H9 (cell line): Measurements from ENCODE around the gene NAXD. TPM values are rescaled to one million over a fixed set of nuclear protein-coding genes. Genes with fewer than 3 reads are reported as not detected.

ENCODE experiments used
- DNase-seq: peaks from one replicate; pipeline ENCODE4 v3.0.0-alpha.2; 2017
- H2AFZ ChIP-seq: one replicate; pipeline ENCODE4 v1.6.1; 2013; ENCODE audit warnings: mild to moderate bottlenecking, low read length, control low read depth, moderate library complexity
- H2AK5ac ChIP-seq: 2 replicates; pipeline ENCODE4 v1.6.1; 2013; ENCODE audit warnings: low read length, control low read depth, mixed read lengths; ENCODE audit not compliant: insufficient read length
- H2BK120ac ChIP-seq: one replicate; pipeline ENCODE4 v1.6.1; 2013; ENCODE audit warnings: low read depth, mild to moderate bottlenecking, low read length, control low read depth, inconsistent platforms; ENCODE audit not compliant: poor library complexity, severe bottlenecking
- H2BK12ac ChIP-seq: 2 replicates; pipeline ENCODE4 v1.6.1; 2013; ENCODE audit warnings: low read length, control low read depth, mixed read lengths, low read depth; ENCODE audit not compliant: insufficient read length
- H2BK15ac ChIP-seq: 2 replicates; pipeline ENCODE4 v1.6.1; 2013; ENCODE audit warnings: low read depth, low read length, control low read depth
- H2BK20ac ChIP-seq: one replicate; pipeline ENCODE4 v1.6.1; 2013; ENCODE audit warnings: low read depth, mild to moderate bottlenecking, low read length, control low read depth, inconsistent platforms; ENCODE audit not compliant: poor library complexity, severe bottlenecking
- H2BK5ac ChIP-seq: 2 replicates; pipeline ENCODE4 v1.6.1; 2013; ENCODE audit warnings: low read length, control low read depth, mixed read lengths; ENCODE audit not compliant: insufficient read length
- H3K14ac ChIP-seq: 2 replicates; pipeline ENCODE4 v1.6.1; 2013; ENCODE audit warnings: low read length, control low read depth; ENCODE audit not compliant: insufficient read depth
- H3K18ac ChIP-seq: 2 replicates; pipeline ENCODE4 v1.6.1; 2013; ENCODE audit warnings: low read depth, mild to moderate bottlenecking, mixed read lengths, low read length, control low read depth; ENCODE audit not compliant: insufficient read length
- H3K23ac ChIP-seq: 2 replicates; pipeline ENCODE4 v1.6.1; 2013; ENCODE audit warnings: low read length, control low read depth, mixed read lengths, low read depth; ENCODE audit not compliant: insufficient read length
- H3K23me2 ChIP-seq: 2 replicates; pipeline ENCODE4 v1.6.1; 2013; ENCODE audit warnings: low read depth, mild to moderate bottlenecking, mixed read lengths, low read length, control low read depth; ENCODE audit not compliant: insufficient read length, poor library complexity, severe bottlenecking
- H3K27ac ChIP-seq: 2 replicates; pipeline ENCODE4 v1.5.1; 2013; ENCODE audit warnings: low read length, control low read depth, mixed read lengths, low read depth; ENCODE audit not compliant: insufficient read length
- H3K27me3 ChIP-seq: 2 replicates; pipeline ENCODE4 v1.6.1; 2013; ENCODE audit warnings: low read length, control low read depth, inconsistent platforms; ENCODE audit not compliant: insufficient read depth
- H3K4ac ChIP-seq: 2 replicates; pipeline ENCODE4 v1.6.1; 2013; ENCODE audit warnings: low read depth, mild to moderate bottlenecking, control low read depth, inconsistent platforms, low read length, moderate library complexity
- H3K4me1 ChIP-seq: 2 replicates; pipeline ENCODE4 v1.6.1; 2013; ENCODE audit warnings: low read length, control low read depth, inconsistent platforms; ENCODE audit not compliant: insufficient read depth
- H3K4me2 ChIP-seq: 2 replicates; pipeline ENCODE4 v1.6.1; 2013; ENCODE audit warnings: low read length, control low read depth, mixed read lengths; ENCODE audit not compliant: insufficient read length, insufficient read depth
- H3K56ac ChIP-seq: 2 replicates; pipeline ENCODE4 v1.6.1; 2013; ENCODE audit warnings: low read depth, mild to moderate bottlenecking, mixed read lengths, low read length, control low read depth; ENCODE audit not compliant: insufficient read length
- H3K79me1 ChIP-seq: 2 replicates; pipeline ENCODE4 v1.6.1; 2013; ENCODE audit warnings: low read depth, mild to moderate bottlenecking, moderate library complexity, low read length, control low read depth, inconsistent platforms; ENCODE audit not compliant: insufficient read depth, poor library complexity, severe bottlenecking
- H3K79me2 ChIP-seq: 2 replicates; pipeline ENCODE4 v1.6.1; 2013; ENCODE audit warnings: low read length, control low read depth, inconsistent platforms; ENCODE audit not compliant: insufficient read depth
- H3K9ac ChIP-seq: 2 replicates; pipeline ENCODE4 v1.6.1; 2013; ENCODE audit warnings: low read length, control low read depth, mixed read lengths; ENCODE audit not compliant: insufficient read length; ENCODE audit errors: extremely low read depth
- H3K9me3 ChIP-seq: one replicate; pipeline ENCODE4 v1.6.1; 2013; ENCODE audit warnings: low read depth, low read length, inconsistent platforms; ENCODE audit not compliant: control insufficient read depth
- H3T11ph ChIP-seq: one replicate; pipeline ENCODE4 v1.6.1; 2013; ENCODE audit warnings: mild to moderate bottlenecking, low read length, control low read depth, inconsistent platforms
- H4K20me1 ChIP-seq: one replicate; pipeline ENCODE4 v1.6.1; 2013; ENCODE audit not compliant: control insufficient read depth, insufficient read length, insufficient read depth
- H4K5ac ChIP-seq: 2 replicates; pipeline ENCODE4 v1.6.1; 2013; ENCODE audit warnings: low read depth, mild to moderate bottlenecking, mixed read lengths, low read length, control low read depth; ENCODE audit not compliant: insufficient read length
- H4K8ac ChIP-seq: replicated peaks from 2 replicates; pipeline ENCODE4 v1.6.1; 2013; ENCODE audit warnings: low read length, control low read depth, mixed read lengths, low read depth; ENCODE audit not compliant: insufficient read length
- H4K91ac ChIP-seq: 2 replicates; pipeline ENCODE4 v1.6.1; 2013; ENCODE audit warnings: low read depth, mild to moderate bottlenecking, moderate library complexity, mixed read lengths, low read length, control low read depth; ENCODE audit not compliant: insufficient read length
- H3K27ac Mint-ChIP-seq, 3 experiments: 2 replicates in 2 of 3; 3 replicates in 1 of 3; pipeline ENCODE4 v1.8.0; 2020 to 2021; ENCODE audit warnings: mixed read lengths in 3 of 3, mild to moderate bottlenecking in 1 of 3, moderate library complexity in 1 of 3
- H3K27me3 Mint-ChIP-seq: 2 replicates; pipeline ENCODE4 v1.8.0; 2021; ENCODE audit warnings: low read depth, mild to moderate bottlenecking, moderate library complexity, mixed read lengths
- H3K36me3 Mint-ChIP-seq, 3 experiments: 2 replicates in 2 of 3; 3 replicates in 1 of 3; pipeline ENCODE4 v1.8.0; 2020 to 2021; ENCODE audit warnings: low read depth in 3 of 3, mixed read lengths in 3 of 3; ENCODE audit not compliant: insufficient read depth in 1 of 3
- H3K4me1 Mint-ChIP-seq, 2 experiments: 2 replicates each; pipeline ENCODE4 v1.8.0; 2020; ENCODE audit warnings: mixed read lengths in 2 of 2
- H3K4me3 Mint-ChIP-seq, 2 experiments: 2 replicates in 1 of 2; 3 replicates in 1 of 2; pipeline ENCODE4 v1.8.0; 2020 to 2021; ENCODE audit warnings: mild to moderate bottlenecking in 2 of 2, mixed read lengths in 2 of 2, moderate library complexity in 1 of 2
- H3K9me3 Mint-ChIP-seq, 2 experiments: 2 replicates in 1 of 2; 3 replicates in 1 of 2; pipeline ENCODE4 v1.8.0; 2020; ENCODE audit warnings: mild to moderate bottlenecking in 2 of 2, mixed read lengths in 2 of 2, moderate library complexity in 1 of 2
- WGBS: extraction: QIAGEN DNeasy Blood & Tissue Kit; methylation state at CpG from one replicate; pipeline ENCODE4 v1.1.7; 2013; ENCODE audit warnings: missing lambda C conversion rate, low lambda C conversion rate, mixed read lengths; ENCODE audit not compliant: insufficient read length; ENCODE audit errors: extremely low coverage; 5-methylcytosine and 5-hydroxymethylcytosine counted together
- total RNA-seq: library from RNA; stranded (reverse); gene quantifications from 2 replicates; pipeline ENCODE4 v1.2.1, GENCODE V29; 2021
- TF ChIP-seq, protein P1 (sequence below): fragments of 200-600 bp; sonication (generic); conservative IDR thresholded peaks from 3 replicates; pipeline ENCODE4 v1.8.0; 2021; ENCODE audit warnings: antibody characterized with exemption, mild to moderate bottlenecking

The NAXD gene
- total RNA-seq, 1 experiment from 2014 or later: 25.5 TPM

DNA sequence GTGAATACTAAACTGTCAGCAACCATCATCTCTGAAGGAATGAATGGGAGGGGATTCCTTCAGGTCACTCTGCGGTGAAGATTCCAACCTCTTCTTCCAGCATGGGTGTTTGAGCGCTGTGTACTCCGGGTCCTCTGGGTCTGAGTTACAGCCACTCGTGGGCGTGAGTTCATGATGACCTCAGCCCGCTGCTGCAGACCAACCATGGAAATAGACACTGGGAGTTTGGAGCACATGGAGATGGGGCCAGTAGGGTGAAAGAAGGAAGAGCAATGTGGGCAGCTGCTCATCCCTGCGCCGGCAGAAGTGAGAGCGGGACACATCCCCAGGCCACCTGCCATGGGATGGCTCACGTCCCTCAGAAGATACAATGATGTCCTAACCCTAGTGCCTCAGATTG lies 37.0 kb upstream of the NAXD start:
- no peak for DNase-seq
- H3K27me3 Mint-ChIP-seq: peaks cover 12% of the 10 kb centered on the region
- no CpG with 5 or more reads among the region's 10 CpGs for WGBS
- no peak overlapping the region for H3K27ac ChIP-seq
- H3K4me3 Mint-ChIP-seq: no peak overlapping the region
- no peak overlapping the region for H3K4ac ChIP-seq
- H3K27me3 ChIP-seq: no peaks in the 10 kb centered on the region
- no peaks in the 10 kb centered on the region for H3K9me3 Mint-ChIP-seq
- H3K18ac ChIP-seq: no peak overlapping the region
- H3T11ph ChIP-seq: no peak overlapping the region
- no peaks in the 10 kb centered on the region for H3K79me1 ChIP-seq
- H3K23me2 ChIP-seq: no peaks in the 10 kb centered on the region
- peaks cover 10 to 14% of the 10 kb centered on the region in 2 experiments for H3K4me1 Mint-ChIP-seq
- H3K23ac ChIP-seq: no peak overlapping the region
- no peak overlapping the region for H2AK5ac ChIP-seq
- H2BK12ac ChIP-seq: no peak overlapping the region
- no peaks in the 10 kb centered on the region for H3K36me3 Mint-ChIP-seq
- H3K27ac Mint-ChIP-seq: no peak overlapping the region
- H2BK15ac ChIP-seq: no peak overlapping the region
- H2BK20ac ChIP-seq: no peak overlapping the region
- TF ChIP-seq, protein P1, sequence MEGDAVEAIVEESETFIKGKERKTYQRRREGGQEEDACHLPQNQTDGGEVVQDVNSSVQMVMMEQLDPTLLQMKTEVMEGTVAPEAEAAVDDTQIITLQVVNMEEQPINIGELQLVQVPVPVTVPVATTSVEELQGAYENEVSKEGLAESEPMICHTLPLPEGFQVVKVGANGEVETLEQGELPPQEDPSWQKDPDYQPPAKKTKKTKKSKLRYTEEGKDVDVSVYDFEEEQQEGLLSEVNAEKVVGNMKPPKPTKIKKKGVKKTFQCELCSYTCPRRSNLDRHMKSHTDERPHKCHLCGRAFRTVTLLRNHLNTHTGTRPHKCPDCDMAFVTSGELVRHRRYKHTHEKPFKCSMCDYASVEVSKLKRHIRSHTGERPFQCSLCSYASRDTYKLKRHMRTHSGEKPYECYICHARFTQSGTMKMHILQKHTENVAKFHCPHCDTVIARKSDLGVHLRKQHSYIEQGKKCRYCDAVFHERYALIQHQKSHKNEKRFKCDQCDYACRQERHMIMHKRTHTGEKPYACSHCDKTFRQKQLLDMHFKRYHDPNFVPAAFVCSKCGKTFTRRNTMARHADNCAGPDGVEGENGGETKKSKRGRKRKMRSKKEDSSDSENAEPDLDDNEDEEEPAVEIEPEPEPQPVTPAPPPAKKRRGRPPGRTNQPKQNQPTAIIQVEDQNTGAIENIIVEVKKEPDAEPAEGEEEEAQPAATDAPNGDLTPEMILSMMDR: no peak
- H3K9ac ChIP-seq: no peak overlapping the region
- no peak overlapping the region for H3K4me2 ChIP-seq
- H3K79me2 ChIP-seq: no peaks in the 10 kb centered on the region
- H3K4me1 ChIP-seq: no peaks in the 10 kb centered on the region
- H4K91ac ChIP-seq: no peak overlapping the region
- H3K56ac ChIP-seq: no peak overlapping the region
- no peak overlapping the region for H4K5ac ChIP-seq
- H4K8ac ChIP-seq: no peak overlapping the region
- no peak overlapping the region for H3K14ac ChIP-seq
- no peak overlapping the region for H2BK5ac ChIP-seq
- no peak overlapping the region for H2AFZ ChIP-seq
- H2BK120ac ChIP-seq: no peak overlapping the region
- H3K9me3 ChIP-seq: no peaks in the 10 kb centered on the region
- no peaks in the 10 kb centered on the region for H4K20me1 ChIP-seq
